Adrenal gland (tissue), 5 donors: Measurements from ENCODE around the gene SF3B3.

Experiments
- CTCF ChIP-seq, 6 experiments: fragments of 450-650 bp in 4 of 6; fragments of 200-600 bp in 2 of 6; sonication (generic) in 1 of 6; IDR thresholded peaks; 1 replicate in 5 of 6; 2 replicates in 1 of 6; pipeline versions ENCODE4 v1.5.1 to v1.8.0; 2016 to 2021; ENCODE audit warnings: antibody characterized with exemption in 6 of 6, mild to moderate bottlenecking in 2 of 6, moderate library complexity in 1 of 6
- POLR2A ChIP-seq, 2 donors: fragments of 450-650 bp; IDR thresholded peaks; one replicate each; pipeline ENCODE4 v1.6.1; 2017; ENCODE audit warnings: antibody characterized with exemption in 2 of 2, mild to moderate bottlenecking in 2 of 2, moderate library complexity in 1 of 2
- donor health status: DM: no; HTN: no; CAD: no.

DNA sequence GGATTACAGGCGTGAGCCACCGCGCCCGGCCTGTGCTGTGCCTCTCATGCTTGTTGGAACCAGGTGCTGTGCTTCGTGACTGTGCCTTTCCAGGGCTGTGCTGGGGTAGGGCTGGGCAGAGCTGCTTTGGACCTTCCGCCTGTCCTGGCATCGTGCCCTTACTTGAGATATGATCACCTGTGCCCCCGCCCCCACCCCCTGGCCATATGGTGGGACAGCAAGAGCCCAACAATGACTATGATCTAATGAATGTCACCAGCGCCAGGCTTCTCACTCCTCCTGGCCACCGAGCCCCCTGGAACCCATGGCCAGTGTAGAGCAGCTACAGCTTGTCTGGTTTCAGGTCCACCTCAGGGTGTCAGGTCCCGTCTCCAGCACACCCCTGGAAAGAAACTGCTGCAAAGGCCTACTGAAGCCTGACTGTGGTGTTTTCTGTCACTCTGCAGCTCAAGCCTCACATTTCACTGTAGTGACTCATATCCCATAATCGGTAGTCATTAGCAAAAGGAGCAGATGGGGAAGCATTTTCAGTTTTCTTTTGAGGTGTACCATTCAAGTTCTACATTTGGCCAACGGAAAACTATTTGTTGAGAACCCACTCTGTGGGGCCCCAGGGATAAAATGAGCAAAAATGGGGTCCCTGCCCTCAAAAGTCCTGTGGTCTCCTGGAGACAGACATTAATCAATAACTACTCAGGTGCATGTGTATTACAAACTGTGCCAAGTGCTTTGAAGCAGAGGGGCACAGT is 47.2 kb upstream of the SF3B3 start:
- TF ChIP-seq POLR2A (IDR thresholded peaks at IDR 0.05) = no peak
- no peak for TF ChIP-seq CTCF (IDR thresholded peaks at IDR 0.05)
